Type B pancreatic cell (in vitro differentiated cells): ENCODE results near the gene KIFAP3. TPM values are rescaled to one million over a fixed set of nuclear protein-coding genes. Genes with fewer than 3 reads are reported as not detected.

Experiments used
- DNase-seq: peaks from one replicate; pipeline ENCODE4 v3.0.0; 2021; ENCODE audit warnings: mixed read lengths; ENCODE audit not compliant: unreplicated experiment; ENCODE audit errors: extremely low spot score
- H3K27ac Mint-ChIP-seq: 2 replicates; pipeline ENCODE4 v1.8.0; 2021; ENCODE audit warnings: mild to moderate bottlenecking, mixed read lengths
- H3K27me3 Mint-ChIP-seq: 2 replicates; pipeline ENCODE4 v1.8.0; 2021; ENCODE audit warnings: mixed read lengths
- H3K36me3 Mint-ChIP-seq: 2 replicates; pipeline ENCODE4 v1.8.0; 2021; ENCODE audit warnings: mixed read lengths
- H3K4me1 Mint-ChIP-seq: one replicate; pipeline ENCODE4 v1.8.0; 2021; ENCODE audit warnings: mixed read lengths; ENCODE audit not compliant: unreplicated experiment
- H3K4me3 Mint-ChIP-seq: 2 replicates; pipeline ENCODE4 v1.8.0; 2021; ENCODE audit warnings: mild to moderate bottlenecking, mixed read lengths
- H3K9me3 Mint-ChIP-seq: 2 replicates; pipeline ENCODE4 v1.8.0; 2021; ENCODE audit warnings: mixed read lengths
- CTCF ChIP-seq: fragments of 200-600 bp; sonication (generic); conservative IDR thresholded peaks from 2 replicates; pipeline ENCODE4 v1.5.0; 2021; ENCODE audit warnings: antibody characterized with exemption, mild to moderate bottlenecking
- total RNA-seq: library from RNA; stranded (reverse); gene quantifications from 2 replicates; pipeline ENCODE4 v1.2.1, GENCODE V29; 2021; ENCODE audit warnings: low replicate concordance

Gene KIFAP3
- total RNA-seq, 1 donor from 2014 or later: 39.7 TPM

- DNase-seq: no peak
- no peaks in the 10 kb centered on the region for H3K9me3 Mint-ChIP-seq
- TF ChIP-seq CTCF: no peak
- H3K4me1 Mint-ChIP-seq: peaks cover 28% of the 10 kb centered on the region
- peaks cover 4% of the 10 kb centered on the region for H3K36me3 Mint-ChIP-seq
- H3K4me3 Mint-ChIP-seq: no peak overlapping the region
- no peak overlapping the region for H3K27ac Mint-ChIP-seq
- H3K27me3 Mint-ChIP-seq: no peaks in the 10 kb centered on the region
These were observed 75.2 kb downstream of the KIFAP3 start for GRCh38 chr1:169999331-169999741.

GRCh38 chr1:169995993-169996392, 78.5 kb downstream of the KIFAP3 start:
- H3K4me1 Mint-ChIP-seq: peaks cover 17% of the 10 kb centered on the region
- DNase-seq: no peak
- H3K27ac Mint-ChIP-seq: no peak overlapping the region
- peaks cover 4% of the 10 kb centered on the region for H3K36me3 Mint-ChIP-seq
- H3K27me3 Mint-ChIP-seq: no peaks in the 10 kb centered on the region
- no peak overlapping the region for H3K4me3 Mint-ChIP-seq
- H3K9me3 Mint-ChIP-seq: no peaks in the 10 kb centered on the region
- TF ChIP-seq CTCF: no peak

GRCh38 chr1:169989246-169989645, 85.2 kb downstream of the KIFAP3 start:
- Mint-ChIP-seq H3K9me3 (no peaks in the 10 kb centered on the region), H3K4me1 (peaks cover 11% of the 10 kb centered on the region), H3K27me3 (no peaks in the 10 kb centered on the region), H3K4me3 (no peak overlapping the region), H3K27ac (no peak overlapping the region), H3K36me3 (no peaks in the 10 kb centered on the region)
- TF ChIP-seq CTCF: no peak
- no peak for DNase-seq

- H3K4me1 Mint-ChIP-seq: peaks cover 11% of the 10 kb centered on the region
- no peaks in the 10 kb centered on the region for H3K9me3 Mint-ChIP-seq
- no peak for DNase-seq
- TF ChIP-seq CTCF: no peak
- no peak overlapping the region for H3K27ac Mint-ChIP-seq
- H3K36me3 Mint-ChIP-seq: peaks cover 14% of the 10 kb centered on the region
- no peaks in the 10 kb centered on the region for H3K27me3 Mint-ChIP-seq
- H3K4me3 Mint-ChIP-seq: no peak overlapping the region
These were observed 88.7 kb downstream of the KIFAP3 start for GRCh38 chr1:169985757-169986156.

GRCh38 chr1:169974067-169974466, 100.4 kb downstream of the KIFAP3 start:
- no peaks in the 10 kb centered on the region for H3K4me1 Mint-ChIP-seq
- H3K4me3 Mint-ChIP-seq: no peak overlapping the region
- DNase-seq: no peak
- H3K36me3 Mint-ChIP-seq: peaks cover 5% of the 10 kb centered on the region
- no peak for TF ChIP-seq CTCF
- no peaks in the 10 kb centered on the region for H3K9me3 Mint-ChIP-seq
- H3K27ac Mint-ChIP-seq: no peak overlapping the region
- H3K27me3 Mint-ChIP-seq: no peaks in the 10 kb centered on the region

- H3K4me3 Mint-ChIP-seq: no peak overlapping the region
- no peaks in the 10 kb centered on the region for H3K4me1 Mint-ChIP-seq
- no peaks in the 10 kb centered on the region for H3K27me3 Mint-ChIP-seq
- H3K27ac Mint-ChIP-seq: no peak overlapping the region
- no peak for TF ChIP-seq CTCF
- H3K36me3 Mint-ChIP-seq: no peaks in the 10 kb centered on the region
- no peaks in the 10 kb centered on the region for H3K9me3 Mint-ChIP-seq
- no peak for DNase-seq
These were observed 104.4 kb downstream of the KIFAP3 start for GRCh38 chr1:169970114-169970513.
